Umbilical cord (tissue), 2 donors: ENCODE measurements around the gene ZFAND2A. TPM values are rescaled to one million over a fixed set of nuclear protein-coding genes. Genes with fewer than 3 reads are reported as not detected.
A peak's percentile ranks its signal among the peaks of the same experiment; 100 is the strongest.
"Not testable (repeated sequence)": the region's sequence is repeated elsewhere in the genome, so short reads cannot be mapped to it uniquely, and the experiment has no call there.

Experiments used
- DNase-seq: peaks from one replicate; pipeline ENCODE4 v3.0.0-alpha.2; 2015; ENCODE audit warnings: low spot score
- total RNA-seq: library from RNA; depleted of rRNA; stranded (reverse); fragments of >200 nt; gene quantifications from one replicate; pipeline ENCODE4 v1.2.3, GENCODE V29; 2014; ENCODE audit warnings: low replicate concordance; ENCODE audit not compliant: insufficient read depth

Gene ZFAND2A
- total RNA-seq, 1 donor from 2014 or later = 20.5 TPM

DNA sequence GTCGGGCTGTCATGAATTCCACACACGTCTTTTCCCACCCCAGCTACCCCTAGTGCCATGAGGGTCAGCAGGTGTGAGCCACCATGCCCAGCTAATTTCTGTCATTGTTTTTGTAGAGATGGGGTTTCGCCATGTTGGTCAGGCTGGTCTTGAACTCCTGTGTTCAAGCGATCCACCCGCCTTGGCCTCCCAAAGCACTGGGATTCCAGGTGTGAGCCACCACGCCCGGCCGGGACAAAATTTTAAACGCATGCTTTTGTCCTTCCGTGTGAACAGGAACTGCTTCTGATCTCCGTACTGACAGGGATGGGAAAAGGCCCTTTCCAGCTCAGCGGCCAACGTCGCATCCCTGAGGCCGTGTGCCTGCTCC, 15.6 kb upstream of the ZFAND2A start:
- no peak for DNase-seq

DNA sequence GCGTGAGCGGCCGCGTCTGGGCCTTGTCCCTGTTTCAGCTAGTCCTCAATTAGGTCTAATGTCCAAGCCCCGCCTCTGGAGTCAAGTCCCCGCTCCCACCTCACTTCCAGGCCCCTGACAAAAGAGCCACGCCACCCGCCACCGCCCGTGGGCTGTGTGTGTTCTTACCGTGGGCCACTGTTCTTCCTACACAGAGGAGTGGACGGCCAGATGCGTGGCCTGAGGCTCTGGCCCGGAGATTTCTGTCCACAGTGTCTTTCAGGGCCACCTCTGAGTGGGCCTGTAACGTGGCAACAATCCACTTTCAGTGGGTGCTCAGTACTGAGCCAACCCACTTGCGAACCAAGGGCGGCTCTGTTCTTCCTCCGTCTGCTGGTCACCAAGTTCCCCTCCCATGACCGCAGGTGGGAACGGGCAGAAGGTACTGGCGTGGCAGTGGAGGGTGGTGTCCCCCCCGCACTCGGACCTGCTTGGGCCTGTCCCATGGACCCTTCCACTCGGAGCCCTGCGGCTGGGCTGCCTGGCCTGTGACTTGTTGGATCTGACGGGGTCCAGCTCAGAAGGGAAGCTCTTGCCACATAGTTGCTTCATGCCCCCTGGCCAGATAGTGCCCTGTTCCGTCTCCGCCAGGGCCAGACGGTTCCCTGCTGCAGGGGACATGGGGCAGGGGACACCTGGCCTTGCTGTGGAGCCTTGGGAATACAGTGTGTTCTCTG, 15.0 kb upstream of the ZFAND2A start:
- no peak for DNase-seq

DNA sequence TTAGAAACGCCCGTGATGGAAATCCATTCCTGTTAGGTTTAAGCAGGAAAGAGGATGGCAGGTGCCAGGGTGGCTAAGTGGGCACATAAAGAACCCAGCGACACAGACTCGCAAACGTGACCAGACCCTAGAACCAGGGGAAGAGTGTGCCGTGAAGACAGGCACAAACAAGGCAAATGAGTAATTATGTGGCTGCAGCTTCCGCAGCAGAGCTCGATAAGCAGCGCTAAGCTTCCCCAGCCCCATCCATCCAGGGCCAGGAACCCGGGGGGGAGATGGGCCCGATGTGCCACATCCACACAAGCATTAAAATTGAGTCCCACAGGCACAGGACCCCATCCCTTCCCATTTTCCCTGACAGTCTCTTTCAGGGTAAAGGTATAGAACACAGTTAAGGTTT, 14.0 kb upstream of the ZFAND2A start:
- no peak for DNase-seq

DNA sequence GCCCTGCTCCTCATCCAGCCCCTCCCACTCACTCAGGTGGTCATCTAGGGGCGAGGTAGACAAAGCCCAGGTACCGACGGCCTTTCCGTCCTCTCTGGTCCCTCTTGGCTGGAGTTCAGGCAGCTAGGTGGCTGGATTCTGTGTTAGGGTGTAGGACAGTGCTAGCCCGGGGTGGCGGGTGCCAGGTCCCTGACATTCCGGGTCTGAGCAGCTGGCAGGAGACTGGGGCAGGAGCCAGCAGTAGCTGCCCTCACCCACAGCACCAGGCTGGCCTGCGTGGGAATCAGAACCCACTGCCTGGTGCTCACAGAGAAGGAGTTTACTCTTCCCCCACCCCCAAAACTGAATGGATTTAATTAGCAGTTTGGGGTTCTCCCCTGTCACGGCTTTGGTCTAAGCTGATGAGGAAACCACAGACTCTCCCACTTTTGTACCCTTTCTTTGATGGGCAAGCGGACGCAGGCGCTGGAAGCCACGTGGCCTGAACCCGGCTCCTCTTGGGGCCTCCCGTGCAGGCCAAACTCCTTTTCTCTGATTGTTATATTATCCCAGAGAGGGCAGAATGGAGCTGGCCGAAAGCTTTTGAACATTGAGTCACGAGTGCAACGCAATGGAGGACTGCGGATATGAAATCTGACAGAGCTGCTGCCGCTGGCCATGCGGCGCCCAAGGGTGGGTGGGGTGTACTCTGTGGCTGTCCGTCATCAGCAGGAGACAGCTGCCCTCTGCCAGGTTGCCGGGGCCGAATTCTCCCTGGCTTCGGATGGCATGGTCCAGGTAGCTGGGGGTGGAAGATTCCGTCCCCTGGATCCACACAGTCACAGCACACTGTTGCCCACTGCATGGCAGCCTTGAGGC, 12.9 kb upstream of the ZFAND2A start:
- DNase-seq = no peak

DNA sequence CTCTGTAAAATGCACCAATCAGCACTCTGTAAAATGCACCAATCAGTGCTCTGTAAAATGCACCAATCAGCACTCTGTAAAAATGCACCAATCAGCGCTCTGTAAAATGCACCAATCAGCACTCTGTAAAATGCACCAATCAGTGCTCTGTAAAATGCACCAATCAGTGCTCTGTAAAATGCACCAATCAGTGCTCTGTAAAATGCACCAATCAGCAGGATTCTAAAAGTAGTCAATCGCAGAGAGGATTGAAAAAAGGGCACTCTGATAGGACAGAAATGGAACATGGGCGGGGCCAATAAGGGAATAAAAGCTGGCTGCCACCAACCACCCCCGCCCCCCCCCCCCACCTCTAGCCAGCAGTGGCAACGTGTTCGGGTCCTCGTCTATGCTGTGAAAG, 11.5 kb upstream of the ZFAND2A start:
- DNase-seq = not testable (repeated sequence)

DNA sequence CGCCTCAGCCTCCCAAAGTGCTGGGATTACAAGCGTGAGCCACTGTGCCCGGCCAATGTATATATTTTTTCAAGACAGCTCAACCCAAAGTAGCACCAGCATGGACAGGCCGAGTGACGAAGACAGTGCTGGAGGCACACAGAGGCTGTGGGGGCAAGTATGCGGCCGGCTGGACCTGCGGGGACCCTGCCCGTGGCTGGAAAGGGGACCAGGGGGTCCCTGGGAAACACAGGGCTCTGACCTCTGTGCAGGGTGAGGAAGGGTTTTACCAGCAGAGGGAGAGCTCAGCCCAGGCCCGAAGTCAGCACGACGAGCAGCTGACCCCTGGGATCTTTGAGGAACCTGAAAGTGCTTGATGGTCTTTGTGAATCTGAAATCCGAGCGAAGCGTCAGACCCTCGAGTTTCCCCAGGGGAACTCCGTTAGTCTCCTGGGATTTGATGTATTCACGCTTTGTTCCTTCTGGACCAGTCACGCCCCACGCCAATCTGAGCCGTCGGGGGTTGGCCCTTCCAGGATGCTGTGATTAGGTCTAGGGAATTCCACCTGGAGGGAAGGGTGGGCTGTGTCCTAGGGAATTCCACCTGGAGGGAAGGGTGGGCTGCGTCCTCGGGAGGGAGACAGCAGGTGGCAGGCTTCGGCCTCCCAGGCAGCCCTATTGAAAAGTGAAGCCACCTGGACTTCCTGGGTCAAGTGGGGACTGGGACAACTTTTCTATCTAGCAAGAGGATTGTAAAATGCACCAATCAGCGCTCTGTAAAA, 10.9 kb upstream of the ZFAND2A start:
- no peak for DNase-seq

DNA sequence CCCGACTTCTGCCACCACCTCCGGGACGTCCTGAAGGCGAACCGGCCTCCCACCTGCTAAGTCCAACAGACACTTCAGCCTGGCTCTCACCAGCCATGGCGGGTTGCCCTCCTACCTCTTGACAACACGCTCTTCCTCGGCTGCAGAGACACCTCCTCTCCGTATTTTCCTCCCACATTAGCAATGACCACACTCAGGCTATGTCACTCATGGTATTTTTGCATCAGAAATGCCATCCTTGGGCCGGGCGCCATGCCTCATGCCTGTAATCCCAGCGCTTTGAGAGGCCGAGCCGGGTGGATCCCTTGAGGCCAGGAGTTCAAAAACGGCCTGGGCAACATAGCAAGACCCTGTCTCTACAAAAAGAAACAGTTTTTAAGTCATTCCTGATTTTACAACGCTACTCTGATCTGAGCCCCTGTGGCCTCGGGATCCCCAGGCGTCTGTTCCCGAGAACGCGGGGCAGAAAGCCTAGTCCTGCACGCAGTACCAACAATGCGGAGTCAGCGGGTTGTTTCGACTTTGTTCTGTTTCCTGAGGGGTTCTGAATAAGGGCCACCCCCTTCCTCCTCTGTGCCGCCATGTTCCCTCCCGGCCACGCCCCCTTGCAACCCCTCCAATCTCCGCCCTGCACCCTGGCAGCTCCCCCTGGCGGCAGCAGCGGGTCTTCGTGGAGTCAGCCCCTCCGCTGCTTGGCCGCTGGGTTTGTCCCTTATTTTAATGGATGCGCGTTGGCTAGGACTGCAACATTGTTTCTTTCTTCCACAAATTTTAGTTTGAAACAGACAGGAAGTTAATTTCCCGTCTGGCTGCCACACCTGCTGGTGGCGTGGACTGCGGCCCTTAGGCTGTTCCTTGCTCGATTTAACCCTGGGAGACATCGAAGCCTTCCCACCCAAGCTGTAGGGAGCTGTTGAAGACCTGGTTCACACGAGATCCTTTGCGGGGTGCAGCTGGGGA, 9.7 kb upstream of the ZFAND2A start:
- DNase-seq = peak; percentile 75

DNA sequence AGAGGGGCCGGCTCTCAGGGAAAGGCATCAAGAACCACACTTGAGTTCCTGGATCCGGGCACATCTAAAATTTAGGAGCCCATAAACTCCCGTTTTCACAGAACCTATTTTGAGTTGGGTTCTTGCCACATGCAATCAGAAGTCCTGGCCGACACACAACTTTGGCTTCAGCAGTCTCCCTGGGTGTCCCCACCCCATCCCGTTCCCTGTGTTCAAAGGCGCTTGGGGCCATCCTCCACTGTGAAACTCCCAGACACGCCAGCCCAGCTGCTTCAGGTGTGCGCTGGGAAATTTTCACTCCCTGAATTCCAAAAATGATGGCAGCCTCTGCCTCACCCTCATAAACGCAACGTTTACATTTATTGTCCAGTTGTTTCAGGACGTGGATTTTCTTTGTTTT, 8.4 kb upstream of the ZFAND2A start:
- no peak for DNase-seq

DNA sequence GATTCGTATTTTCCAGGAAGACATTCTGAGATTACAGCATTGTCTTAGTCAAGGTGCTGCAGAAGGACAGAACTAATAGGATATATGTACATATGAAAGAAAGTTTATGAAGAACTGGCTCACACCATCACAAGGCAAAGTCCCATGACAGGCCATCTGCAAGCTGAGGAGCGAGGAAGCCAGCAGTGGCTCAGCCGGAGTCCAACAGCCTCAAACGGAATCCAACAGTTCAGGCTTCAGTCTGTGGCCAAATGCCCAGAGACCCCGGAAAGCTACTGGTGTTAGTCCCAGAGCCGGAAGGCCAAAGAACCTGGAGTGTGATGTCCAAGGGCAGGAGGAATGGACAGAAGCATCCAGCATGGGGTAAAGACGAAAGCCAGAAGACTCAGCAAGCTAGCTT, 4.4 kb upstream of the ZFAND2A start:
- no peak for DNase-seq

DNA sequence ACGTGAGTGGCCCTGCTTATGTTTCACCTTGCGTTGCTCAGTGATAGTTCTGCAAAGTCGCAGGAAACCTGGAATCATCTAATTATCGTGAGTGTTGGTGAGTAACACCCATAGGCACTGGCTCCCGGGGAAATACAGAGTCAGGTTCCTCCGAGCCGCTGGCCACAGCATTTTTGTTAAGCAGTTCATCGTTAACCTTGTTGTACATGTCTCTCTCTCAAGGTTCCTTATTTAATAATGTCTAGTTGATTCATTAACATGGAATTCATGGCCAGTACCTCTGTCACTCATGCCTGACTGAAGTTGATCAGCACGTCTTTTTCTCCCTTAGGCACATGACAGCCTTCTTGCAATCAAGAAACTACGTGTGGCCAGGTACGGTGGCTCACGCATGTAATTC, 3.1 kb upstream of the ZFAND2A start:
- DNase-seq = no peak

DNA sequence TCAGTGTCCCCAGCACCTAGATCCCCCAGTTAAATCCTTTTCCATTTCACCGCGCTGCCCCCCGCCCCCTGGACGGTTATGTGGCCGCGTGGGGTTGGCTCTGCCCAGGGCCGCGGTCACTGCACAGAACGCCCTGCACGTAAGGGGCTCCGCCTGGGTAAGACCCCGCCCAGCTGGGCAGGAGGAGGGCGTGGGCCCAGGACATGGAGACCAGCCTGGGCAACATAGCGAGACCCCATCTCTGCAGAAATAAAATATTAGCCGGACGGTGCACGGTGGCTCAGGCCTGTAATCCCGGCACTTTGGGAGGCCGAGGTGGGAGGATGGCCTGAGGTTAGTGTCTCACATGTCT, 650 bp upstream of the ZFAND2A start:
- no peak for DNase-seq

DNA sequence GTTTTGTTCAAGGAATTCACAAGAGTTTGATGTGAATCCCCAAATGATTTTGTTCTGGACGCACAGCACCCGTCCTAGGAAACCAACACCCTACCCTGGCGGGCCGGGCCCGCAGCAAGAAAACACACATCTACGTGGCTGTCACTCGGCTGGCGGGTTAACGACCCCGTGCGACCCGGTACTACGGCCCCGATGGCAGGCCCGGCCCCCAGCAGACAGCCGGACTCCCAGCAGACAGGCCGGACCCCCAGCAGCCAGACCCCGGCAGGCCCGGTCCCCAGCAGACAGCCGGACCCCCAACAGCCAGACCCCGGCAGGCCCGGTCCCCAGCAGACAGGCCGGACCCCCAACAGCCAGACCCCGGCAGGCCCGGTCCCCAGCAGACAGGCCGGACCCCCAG, 765 bp downstream of the ZFAND2A start:
- DNase-seq = not testable (repeated sequence)

DNA sequence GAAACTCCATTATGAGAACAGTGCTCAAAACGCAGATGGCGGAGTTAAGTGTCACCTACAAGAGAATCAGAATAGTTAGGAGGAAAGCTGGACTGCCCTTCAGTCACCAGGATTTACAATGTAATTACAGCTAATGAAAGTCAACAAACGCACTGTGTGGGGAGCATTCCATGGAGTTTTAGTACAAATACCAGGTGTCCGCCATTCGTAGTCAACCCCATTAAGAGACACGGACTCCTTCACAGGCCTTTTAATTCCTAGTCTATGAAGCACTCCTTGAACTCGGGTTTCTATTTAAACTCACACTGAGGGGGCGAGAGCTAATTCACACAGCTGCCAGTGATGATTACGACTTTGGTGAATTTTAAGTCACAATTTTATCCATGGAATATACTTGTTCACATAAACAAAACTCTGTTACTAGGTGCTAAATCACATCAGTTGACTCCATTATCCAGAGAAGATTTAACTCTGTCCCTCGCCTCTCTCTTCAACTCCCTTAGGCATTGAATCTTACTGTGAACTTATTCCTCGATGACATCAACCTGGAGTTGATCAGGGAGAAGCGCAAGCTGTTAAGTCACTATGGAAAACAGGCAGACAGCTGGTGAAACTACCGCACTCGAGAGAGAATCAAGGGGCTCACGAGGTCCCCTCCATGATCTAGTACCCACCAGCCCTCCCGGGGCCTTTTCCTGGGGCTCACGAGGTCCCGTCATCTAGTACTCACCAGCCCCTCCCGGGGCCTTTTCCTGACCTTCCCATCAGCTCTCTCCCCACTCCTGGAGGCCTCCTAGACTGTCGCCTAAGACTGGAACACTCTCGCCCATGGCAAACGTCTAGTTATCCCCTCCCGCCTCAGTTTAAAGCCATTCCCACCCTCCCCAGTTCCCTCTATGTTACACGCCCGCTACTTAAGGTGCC, 1.5 kb downstream of the ZFAND2A start:
- DNase-seq = no peak

DNA sequence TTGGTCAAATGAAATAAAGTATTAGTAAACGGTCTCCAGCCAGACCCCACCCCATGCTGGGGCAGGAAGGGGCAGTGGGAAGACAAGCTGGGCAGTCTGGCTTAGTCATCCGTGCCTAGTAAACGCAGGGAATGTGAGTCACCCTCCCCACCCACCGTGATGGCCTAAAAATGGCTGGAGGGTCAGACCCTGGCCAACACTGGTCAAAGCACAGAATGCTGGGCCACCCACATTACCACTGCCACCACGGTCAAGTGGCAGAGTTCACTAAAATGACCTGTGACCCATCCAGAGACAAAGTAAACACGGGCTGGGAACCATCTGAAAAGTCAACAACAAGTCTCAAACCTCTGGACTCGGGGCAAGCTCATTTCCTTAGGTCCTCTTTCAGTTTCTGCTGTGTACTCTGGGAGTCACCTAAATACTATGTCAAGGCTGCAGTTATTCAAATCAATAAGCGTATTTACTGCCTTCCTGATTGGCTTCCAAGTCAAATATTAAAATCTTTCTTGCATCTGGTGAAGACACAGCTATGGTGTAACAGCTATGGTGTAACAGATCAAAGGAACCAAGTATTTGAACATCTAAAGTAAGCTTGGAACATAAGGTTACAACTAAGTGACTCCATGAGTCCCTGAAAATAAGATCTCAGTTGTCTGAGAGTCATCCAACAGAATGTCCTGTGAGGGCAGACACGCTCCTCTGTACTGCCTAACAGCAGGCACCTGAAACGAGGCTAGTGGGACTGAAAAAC, 3.0 kb downstream of the ZFAND2A start:
- DNase-seq = no peak

DNA sequence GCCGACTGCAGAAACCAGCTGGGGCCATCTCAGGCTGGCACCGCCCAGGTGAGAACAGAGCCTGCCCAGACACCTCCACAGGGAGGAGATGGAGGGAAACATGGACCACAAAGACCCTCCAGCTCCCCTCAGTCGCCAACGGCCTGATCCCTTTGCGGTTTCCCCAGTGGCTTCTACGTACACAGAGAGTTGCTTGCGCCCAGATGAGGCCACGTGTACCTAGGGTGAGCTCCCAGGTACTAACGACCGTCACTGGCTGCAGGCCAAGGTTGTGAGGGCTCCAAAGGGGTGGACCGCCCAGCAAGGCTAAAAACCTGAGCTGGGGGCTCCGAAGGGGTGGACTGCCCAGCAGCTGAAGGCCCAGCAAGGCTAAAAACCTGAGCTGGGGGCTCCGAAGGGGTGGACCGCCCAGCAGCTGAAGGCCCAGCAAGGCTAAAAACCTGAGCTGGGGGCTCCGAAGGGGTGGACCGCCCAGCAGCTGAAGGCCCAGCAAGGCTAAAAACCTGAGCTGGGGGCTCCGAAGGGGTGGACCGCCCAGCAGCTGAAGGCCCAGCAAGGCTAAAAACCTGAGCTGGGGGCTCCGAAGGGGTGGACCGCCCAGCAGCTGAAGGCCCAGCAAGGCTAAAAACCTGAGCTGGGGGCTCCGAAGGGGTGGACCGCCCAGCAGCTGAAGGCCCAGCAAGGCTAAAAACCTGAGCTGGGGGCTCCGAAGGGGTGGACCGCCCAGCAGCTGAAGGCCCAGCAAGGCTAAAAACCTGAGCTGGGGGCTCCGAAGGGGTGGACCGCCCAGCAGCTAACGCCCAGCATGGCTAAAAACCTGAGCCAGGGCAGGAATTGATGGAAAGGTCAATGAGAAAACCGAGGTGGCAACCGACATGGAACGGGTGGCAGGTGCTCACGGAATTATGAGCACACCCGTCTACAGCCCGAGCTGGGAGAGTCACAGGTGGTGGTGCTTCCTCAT, 3.9 kb downstream of the ZFAND2A start:
- DNase-seq = not testable (repeated sequence)

DNA sequence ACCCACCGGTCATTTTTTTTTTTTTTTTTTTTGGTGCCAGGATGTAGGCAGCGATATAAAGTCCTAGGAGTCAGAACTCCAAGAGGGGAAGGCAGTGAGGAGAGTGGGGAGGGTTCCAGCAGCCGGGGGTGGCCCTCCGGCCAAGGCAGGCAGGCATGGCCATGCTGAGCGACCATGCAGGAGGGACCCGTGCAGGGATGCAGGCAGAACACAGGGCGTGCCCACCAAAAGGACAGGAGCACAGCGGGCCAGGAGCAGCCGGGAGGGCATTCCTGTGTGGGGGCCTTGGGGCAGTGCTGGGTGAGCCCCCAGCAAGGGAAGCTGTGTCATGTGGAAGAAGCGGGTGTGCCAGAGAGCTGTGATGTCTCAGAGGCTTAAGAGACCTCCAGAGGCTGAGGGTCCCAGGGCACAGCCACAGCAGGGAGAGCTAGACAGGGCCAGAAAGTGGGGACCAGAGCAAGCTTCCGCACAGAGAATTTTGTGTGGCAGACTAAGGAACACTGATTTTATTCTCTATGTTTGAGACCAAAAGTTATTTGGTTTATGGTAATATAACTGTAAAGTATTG, 5.7 kb downstream of the ZFAND2A start:
- no peak for DNase-seq

DNA sequence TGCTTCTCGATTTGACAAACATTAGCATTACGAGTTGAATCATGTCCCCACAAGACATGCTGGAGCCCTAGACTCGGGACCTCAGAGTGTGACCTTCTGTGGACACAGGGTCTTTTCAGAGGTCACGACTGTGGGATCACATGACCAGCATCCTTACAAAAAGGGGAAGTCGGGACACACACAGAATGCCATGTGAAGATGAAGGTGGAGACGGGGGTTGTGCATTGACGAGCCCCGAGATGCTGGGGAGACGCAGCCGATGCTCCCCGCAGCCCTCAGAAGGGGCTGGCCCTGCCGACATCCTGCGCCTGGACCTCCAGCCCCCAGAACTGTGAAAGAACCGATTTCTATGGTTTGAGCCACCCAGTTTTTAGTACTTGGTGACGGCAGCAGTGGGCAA, 7.5 kb downstream of the ZFAND2A start:
- no peak for DNase-seq
